H1 (cell line): ENCODE data around the gene UPK2. TPM values are rescaled to one million over a fixed set of nuclear protein-coding genes. Genes with fewer than 3 reads are reported as not detected.
A peak's percentile ranks its signal among the peaks of the same experiment; 100 is the strongest.

Experiments
- CTCF ChIA-PET: fragments of 300-600 bp; sonication (Branson Sonifier 250); formaldehyde crosslinking; loops from one replicate; lab custom pipeline; 2021; ENCODE audit not compliant: partially characterized antibody; lab: Charles Lee
- POLR2A ChIA-PET: fragments of 300-600 bp; sonication (Branson Sonifier 250); formaldehyde crosslinking; loops from one replicate; lab custom pipeline; 2021; ENCODE audit warnings: inconsistent platforms; ENCODE audit not compliant: partially characterized antibody; lab: Charles Lee
- DNase-seq, 2 experiments: peaks; one replicate each; pipeline versions ENCODE4 v3.0.0 to v3.0.0-alpha.2; 2010 to 2022; ENCODE audit warnings: low spot score in 2 of 2, low read depth in 1 of 2, mixed read lengths in 1 of 2
- FAIRE-seq: peaks from 2 replicates; lab custom pipeline; 2011; peaks lifted over from hg19 to GRCh38; lab: Jason Lieb, UNC
- H2AFZ ChIP-seq: 2 replicates; pipeline ENCODE4 v1.8.1; 2012; ENCODE audit warnings: low read length, inconsistent platforms
- H2AK5ac ChIP-seq: 2 replicates; pipeline ENCODE4 v1.6.1; 2013; ENCODE audit warnings: low read depth, low read length
- H2BK120ac ChIP-seq: replicated peaks from 2 replicates; pipeline ENCODE3; 2013; ENCODE audit warnings: low read depth, low read length, inconsistent platforms
- H2BK12ac ChIP-seq: 2 replicates; pipeline ENCODE4 v1.6.1; 2013; ENCODE audit warnings: low read depth, low read length
- H2BK15ac ChIP-seq: 2 replicates; pipeline ENCODE4 v1.6.1; 2013; ENCODE audit warnings: low read length
- H2BK20ac ChIP-seq: 2 replicates; pipeline ENCODE4 v1.6.1; 2013; ENCODE audit warnings: low read length
- H2BK5ac ChIP-seq: 2 replicates; pipeline ENCODE4 v1.6.1; 2013; ENCODE audit warnings: low read depth, low read length
- H3K14ac ChIP-seq: 2 replicates; pipeline ENCODE4 v1.6.1; 2013; ENCODE audit warnings: inconsistent platforms; ENCODE audit not compliant: insufficient read length
- H3K18ac ChIP-seq: 2 replicates; pipeline ENCODE4 v1.6.1; 2013; ENCODE audit warnings: low read length; ENCODE audit errors: extremely low read depth
- H3K23ac ChIP-seq: 2 replicates; pipeline ENCODE4 v1.6.1; 2013; ENCODE audit warnings: inconsistent platforms; ENCODE audit not compliant: insufficient read length
- H3K23me2 ChIP-seq: 2 replicates; pipeline ENCODE4 v1.6.1; 2013; ENCODE audit warnings: low read depth, low read length
- H3K27ac ChIP-seq: 2 replicates; pipeline ENCODE4 v1.6.1; 2011; ENCODE audit warnings: low read depth, low read length, inconsistent platforms
- H3K27me3 ChIP-seq, 4 experiments: replicated peaks in 1 of 4; 1 replicate in 1 of 4; 2 replicates in 3 of 4; pipeline versions ENCODE4 v1.6.1 to v1.8.1; 2011 to 2013; ENCODE audit warnings: low read length in 3 of 4, mild to moderate bottlenecking in 3 of 4, inconsistent platforms in 2 of 4, mixed read lengths in 2 of 4, moderate library complexity in 1 of 4; ENCODE audit not compliant: control insufficient read depth in 3 of 4, insufficient read depth in 3 of 4; ENCODE audit errors: extremely low read depth in 1 of 4
- H3K36me3 ChIP-seq, 4 experiments: 2 replicates each; pipeline versions ENCODE4 v1.6.1 to v1.8.1; 2011 to 2013; ENCODE audit warnings: mild to moderate bottlenecking in 4 of 4, low read length in 3 of 4, moderate library complexity in 2 of 4, control low read depth in 1 of 4, inconsistent platforms in 1 of 4; ENCODE audit not compliant: insufficient read depth in 4 of 4, control insufficient read depth in 2 of 4
- H3K4ac ChIP-seq: replicated peaks from 2 replicates; pipeline ENCODE3; 2013; ENCODE audit warnings: low read length, low read depth, mixed read lengths, inconsistent platforms; ENCODE audit not compliant: insufficient read length
- H3K4me1 ChIP-seq, 4 experiments: replicated peaks in 1 of 4; 1 replicate in 1 of 4; 2 replicates in 3 of 4; pipeline versions ENCODE4 v1.6.1 to v1.8.1; 2011 to 2013; ENCODE audit warnings: low read length in 3 of 4, inconsistent platforms in 2 of 4, mixed read lengths in 1 of 4; ENCODE audit not compliant: insufficient read depth in 4 of 4, control insufficient read depth in 3 of 4
- H3K4me2 ChIP-seq, 2 experiments: 2 replicates each; pipeline versions ENCODE4 v1.6.1 to v1.8.1; 2011 to 2013; ENCODE audit warnings: low read depth in 2 of 2, low read length in 2 of 2, control low read depth in 1 of 2, inconsistent platforms in 1 of 2, mild to moderate bottlenecking in 1 of 2; ENCODE audit not compliant: insufficient read depth in 1 of 2
- H3K4me3 ChIP-seq, 4 experiments: fragments of 200-600, 300-600 bp in 1 of 4; sonication (generic), shearing (Covaris generic), sonication (Bioruptor Twin) in 1 of 4; 2 replicates each; pipeline versions ENCODE4 v1.5.1 to v1.8.1; 2011 to 2016; ENCODE audit warnings: low read length in 4 of 4, low read depth in 3 of 4, control low read depth in 2 of 4, inconsistent platforms in 2 of 4, mild to moderate bottlenecking in 2 of 4, mixed read lengths in 1 of 4, moderate library complexity in 1 of 4; ENCODE audit not compliant: insufficient read depth in 2 of 4; ENCODE audit errors: extremely low read depth in 1 of 4
- H3K56ac ChIP-seq: replicated peaks from 2 replicates; pipeline ENCODE3; 2013; ENCODE audit warnings: low read depth, mild to moderate bottlenecking, mixed read lengths, low read length, inconsistent platforms; ENCODE audit not compliant: insufficient read length
- H3K79me1 ChIP-seq: 2 replicates; pipeline ENCODE4 v1.6.1; 2013; ENCODE audit warnings: low read depth, low read length, control low read depth
- H3K79me2 ChIP-seq, 2 experiments: 2 replicates each; pipeline versions ENCODE4 v1.6.1 to v1.8.1; 2012 to 2013; ENCODE audit warnings: low read length in 2 of 2, mild to moderate bottlenecking in 2 of 2, inconsistent platforms in 1 of 2; ENCODE audit not compliant: insufficient read depth in 2 of 2, control insufficient read depth in 1 of 2
- H3K9ac ChIP-seq, 4 experiments: replicated peaks in 1 of 4; 1 replicate in 1 of 4; 2 replicates in 3 of 4; pipeline versions ENCODE4 v1.6.1 to v1.8.1; 2011 to 2013; ENCODE audit warnings: low read depth in 3 of 4, low read length in 3 of 4, control low read depth in 2 of 4, mild to moderate bottlenecking in 2 of 4, moderate library complexity in 2 of 4, inconsistent platforms in 1 of 4; ENCODE audit errors: extremely low read depth in 1 of 4
- H3K9me3 ChIP-seq, 2 experiments: 2 replicates each; pipeline versions ENCODE4 v1.6.1 to v1.8.1; 2012 to 2013; ENCODE audit warnings: mild to moderate bottlenecking in 2 of 2, moderate library complexity in 2 of 2, control low read depth in 1 of 2, inconsistent platforms in 1 of 2, low read depth in 1 of 2, low read length in 1 of 2, mixed read lengths in 1 of 2; ENCODE audit not compliant: insufficient read depth in 2 of 2
- H4K20me1 ChIP-seq, 2 experiments: replicated peaks in 1 of 2; 2 replicates each; pipeline versions ENCODE3 to v1.8.1; 2011 to 2013; ENCODE audit warnings: inconsistent platforms in 2 of 2, low read length in 2 of 2, mild to moderate bottlenecking in 1 of 2; ENCODE audit not compliant: insufficient read depth in 2 of 2, control insufficient read depth in 1 of 2
- H4K5ac ChIP-seq: 2 replicates; pipeline ENCODE4 v1.6.1; 2013; ENCODE audit warnings: low read length, low read depth, mixed read lengths, inconsistent platforms; ENCODE audit not compliant: insufficient read length
- H4K8ac ChIP-seq: 2 replicates; pipeline ENCODE4 v1.8.0; 2013; ENCODE audit warnings: mild to moderate bottlenecking, moderate library complexity, low read length, inconsistent platforms; ENCODE audit not compliant: insufficient read depth; ENCODE audit errors: extremely low read depth
- H4K91ac ChIP-seq: replicated peaks from 2 replicates; pipeline ENCODE3; 2013; ENCODE audit warnings: low read length, mixed read lengths, inconsistent platforms; ENCODE audit not compliant: insufficient read length
- ASH2L ChIP-seq: fragments of 200-600, 300-600 bp; sonication (generic); IDR thresholded peaks from one replicate; pipeline ENCODE4 v1.7.1; 2017; ENCODE audit warnings: low read length
- BACH1 ChIP-seq: IDR thresholded peaks from 2 replicates; pipeline ENCODE4 v1.6.1; 2012; ENCODE audit warnings: low read length, improper control_type of control experiment
- FOSL1 ChIP-seq: IDR thresholded peaks from 2 replicates; pipeline ENCODE4 v1.6.1; 2011; ENCODE audit warnings: mild to moderate bottlenecking, low read depth, low read length, moderate library complexity; ENCODE audit not compliant: insufficient read depth
- GTF2F1 ChIP-seq: IDR thresholded peaks from 2 replicates; pipeline ENCODE4 v1.6.1; 2012; ENCODE audit warnings: low read depth, low read length, improper control_type of control experiment, borderline replicate concordance
- JUN ChIP-seq: IDR thresholded peaks from 2 replicates; pipeline ENCODE4 v1.6.1; 2011; ENCODE audit warnings: low read depth, mild to moderate bottlenecking, improper control_type of control experiment, low read length
- POLR2AphosphoS5 ChIP-seq: IDR thresholded peaks from 2 replicates; pipeline ENCODE4 v1.6.1; 2011; ENCODE audit warnings: low read depth, low read length
- SP4 ChIP-seq: IDR thresholded peaks from 2 replicates; pipeline ENCODE4 v1.6.1; 2012; ENCODE audit warnings: low read length, inconsistent platforms
- WGBS, 2 experiments: shearing (Covaris generic) in 1 of 2; methylation state at CpG; one replicate each; pipeline versions ENCODE4 v1.1.6 to v1.1.7; 2013 to 2015; ENCODE audit warnings: low lambda C conversion rate in 2 of 2, mixed read lengths in 2 of 2, inconsistent platforms in 1 of 2, low coverage in 1 of 2, missing lambda C conversion rate in 1 of 2; ENCODE audit not compliant: insufficient replicate concordance in 2 of 2, insufficient coverage in 1 of 2, insufficient read length in 1 of 2; ENCODE audit errors: extremely low coverage in 1 of 2, missing lambda C conversion rate in 1 of 2; 5-methylcytosine and 5-hydroxymethylcytosine counted together
- polyA plus RNA-seq, 7 experiments: library from polyadenylated mRNA; depleted of rRNA in 3 of 7; stranded (reverse) in 5 of 7; unstranded in 2 of 7; fragments of >200 nt in 5 of 7; fragments of 200-250 nt in 2 of 7; gene quantifications; 1 replicate in 5 of 7; 2 replicates in 1 of 7; 4 replicates in 1 of 7; pipeline versions ENCODE4 v1.2.1 to v1.2.3, GENCODE V29; 2011 to 2013; ENCODE audit warnings: missing spikeins in 2 of 7, mixed read lengths in 2 of 7
- total RNA-seq: library from RNA; stranded (reverse); fragmentation: NEBNext Ultra II Directional; extraction: Animal tissue kit (Norgen Biotek cat#: 25700); gene quantifications from 2 replicates; pipeline ENCODE4 v1.2.1, GENCODE V29; 2021

Gene UPK2
- total and polyA plus RNA-seq, 2 of the 8 experiments (the other 6 are each of a cell fraction or from before 2014, with no cell fraction given) = 0.76 TPM; not detected in 1

- H3K4me2 ChIP-seq = peak overlapping the region; percentile 55 to 70
- no peak for FAIRE-seq
These were observed 37.9 kb upstream of the UPK2 start for GRCh38 chr11:118918128-118918685.

More at GRCh38 chr11:118918128-118918685, 37.9 kb upstream of the UPK2 start:
- Histone ChIP-seq H3K23ac (no peak overlapping the region), H2BK120ac (no peak overlapping the region), H3K4me3 (peak overlapping the region; percentile 5 to 46 (median 13); a peak in 5 of 8 replicates), H4K5ac (peak overlapping the region; percentile 77), H2BK20ac (peak overlapping the region; percentile 98; the same call in 1 of the 2 replicates), H2AFZ (no peak overlapping the region), H4K8ac (no peak overlapping the region), H3K14ac (no peak overlapping the region), H3K79me1 (peaks cover 16% of the 10 kb centered on the region), H3K4me1 (peaks cover 31 to 90% (median 82%) of the 10 kb centered on the region in 4 experiments), H2BK12ac (peak overlapping the region; percentile 99), H3K18ac (peak overlapping the region; percentile 94), H4K91ac (peak overlapping the region; percentile 93), H3K27me3 (no peaks in the 10 kb centered on the region), H3K36me3 (no peaks in the 10 kb centered on the region; a peak in 1 of 8 replicates), H3K56ac (no peak overlapping the region), H2BK5ac (peak overlapping the region; percentile 98), H3K9ac (peak overlapping the region in 2 of 4 experiments; percentile 55 to 66; a peak in 4 of 7 replicates), H3K23me2 (peaks cover 7% of the 10 kb centered on the region), H3K4ac (no peak overlapping the region), H3K79me2 (peaks cover 6 to 91% of the 10 kb centered on the region in 2 experiments), H2BK15ac (peak overlapping the region; percentile 77; the same call in 1 of the 2 replicates), H2AK5ac (peak overlapping the region; percentile 87; the same call in 1 of the 2 replicates), H3K27ac (peak overlapping the region; percentile 75), H3K9me3 (no peaks in the 10 kb centered on the region), H4K20me1 (peaks cover 0 to 5% of the 10 kb centered on the region in 2 experiments)
- TF ChIP-seq GTF2F1 (no peak), SP4 (no peak), POLR2AphosphoS5 (no peak), BACH1 (no peak), ASH2L (peak; percentile 32), JUN (no peak), FOSL1 (no peak)
- DNase-seq = no peak
- ChIA-PET CTCF (no interaction called here), POLR2A (interaction anchor here (1.0 to 10.7 kb wide), 2 partner anchors 23 to 127 kb away, joined by 3 to 61 read pairs; partner anchors contain the start of gene DDX6)
- WGBS, 2 experiments = 15% methylated on average over 8 of the region's 14 CpGs; no CpG with 5 or more reads in 1 of the 2 experiments
